ENCODE results near the gene SHROOM4. TPM values are rescaled to one million over a fixed set of nuclear protein-coding genes. Genes with fewer than 3 reads are reported as not detected.

Gene SHROOM4
- total RNA-seq, 4 donors from 2014 or later = 2.7 to 8.8 (median 4.3) TPM

GRCh38 chrX:50787099-50787498, 26.9 kb downstream of the SHROOM4 start:
- H3K4me3 ChIP-seq = no peak overlapping the region
- H3K27me3 ChIP-seq = no peaks in the 10 kb centered on the region
- 64 to 79% methylated on average over 1 to 2 of the region's 2 CpGs for WGBS, 2 donors
- H3K36me3 ChIP-seq = no peaks in the 10 kb centered on the region
- TF ChIP-seq POLR2A (IDR thresholded peaks at IDR 0.05) = no peak
- TF ChIP-seq, protein P1, sequence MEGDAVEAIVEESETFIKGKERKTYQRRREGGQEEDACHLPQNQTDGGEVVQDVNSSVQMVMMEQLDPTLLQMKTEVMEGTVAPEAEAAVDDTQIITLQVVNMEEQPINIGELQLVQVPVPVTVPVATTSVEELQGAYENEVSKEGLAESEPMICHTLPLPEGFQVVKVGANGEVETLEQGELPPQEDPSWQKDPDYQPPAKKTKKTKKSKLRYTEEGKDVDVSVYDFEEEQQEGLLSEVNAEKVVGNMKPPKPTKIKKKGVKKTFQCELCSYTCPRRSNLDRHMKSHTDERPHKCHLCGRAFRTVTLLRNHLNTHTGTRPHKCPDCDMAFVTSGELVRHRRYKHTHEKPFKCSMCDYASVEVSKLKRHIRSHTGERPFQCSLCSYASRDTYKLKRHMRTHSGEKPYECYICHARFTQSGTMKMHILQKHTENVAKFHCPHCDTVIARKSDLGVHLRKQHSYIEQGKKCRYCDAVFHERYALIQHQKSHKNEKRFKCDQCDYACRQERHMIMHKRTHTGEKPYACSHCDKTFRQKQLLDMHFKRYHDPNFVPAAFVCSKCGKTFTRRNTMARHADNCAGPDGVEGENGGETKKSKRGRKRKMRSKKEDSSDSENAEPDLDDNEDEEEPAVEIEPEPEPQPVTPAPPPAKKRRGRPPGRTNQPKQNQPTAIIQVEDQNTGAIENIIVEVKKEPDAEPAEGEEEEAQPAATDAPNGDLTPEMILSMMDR (IDR thresholded peaks at IDR 0.05) = no peak
- no peaks in the 10 kb centered on the region for H3K9me3 ChIP-seq
- intact Hi-C loops (cut with DNase I) = no loop called here
- no peak overlapping the region for H3K27ac ChIP-seq
- H3K4me1 ChIP-seq = no peaks in the 10 kb centered on the region
- no peak for DNase-seq

GRCh38 chrX:50780144-50780543, 33.9 kb downstream of the SHROOM4 start:
- Histone ChIP-seq H3K36me3 (no peaks in the 10 kb centered on the region), H3K4me3 (no peak overlapping the region), H3K4me1 (peaks cover 0 to 5% (median 0%) of the 10 kb centered on the region in 3 donors), H3K9me3 (no peaks in the 10 kb centered on the region), H3K27ac (no peak overlapping the region), H3K27me3 (no peaks in the 10 kb centered on the region)
- intact Hi-C loops (cut with DNase I) = no loop called here
- TF ChIP-seq, protein P1 (IDR thresholded peaks at IDR 0.05) = no peak
- no peak for TF ChIP-seq POLR2A (IDR thresholded peaks at IDR 0.05)
- WGBS, 2 donors = 10 to 16% methylated on average over 1 of the region's 1 CpG
- DNase-seq = no peak

GRCh38 chrX:50779694-50780093, 34.3 kb downstream of the SHROOM4 start:
- no peak for TF ChIP-seq POLR2A (IDR thresholded peaks at IDR 0.05)
- TF ChIP-seq, protein P1 (IDR thresholded peaks at IDR 0.05) = no peak
- Histone ChIP-seq H3K27me3 (no peaks in the 10 kb centered on the region), H3K27ac (no peak overlapping the region), H3K36me3 (no peaks in the 10 kb centered on the region), H3K4me3 (no peak overlapping the region), H3K4me1 (peaks cover 0 to 5% (median 0%) of the 10 kb centered on the region in 3 donors), H3K9me3 (no peaks in the 10 kb centered on the region)
- DNase-seq = no peak
- intact Hi-C loops (cut with DNase I) = no loop called here
- WGBS, 2 donors = 41% methylated on average over 2 of the region's 2 CpGs; no CpG with 5 or more reads in 1 of the 2 donors

DNA sequence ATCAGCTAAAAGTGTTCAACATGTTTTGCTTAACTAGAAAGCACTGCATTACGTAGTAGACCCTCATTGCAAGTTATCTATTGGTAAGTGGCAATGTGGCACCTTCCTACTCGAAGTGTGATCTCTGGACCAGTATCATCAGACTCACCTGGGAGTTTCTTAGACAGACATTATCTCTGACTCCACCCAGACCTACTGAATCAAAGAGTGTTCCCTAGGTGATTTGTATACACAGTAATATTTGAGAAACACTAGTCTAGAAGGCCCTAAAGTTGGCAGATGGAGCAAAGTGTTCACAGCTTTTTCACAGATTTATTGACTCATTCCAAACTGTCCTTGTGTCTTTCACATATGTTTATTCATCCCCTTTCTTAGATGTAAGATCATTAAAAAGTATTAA, 35.7 kb downstream of the SHROOM4 start:
- Histone ChIP-seq H3K27me3 (no peaks in the 10 kb centered on the region), H3K4me3 (no peak overlapping the region), H3K9me3 (no peaks in the 10 kb centered on the region), H3K36me3 (no peaks in the 10 kb centered on the region), H3K27ac (no peak overlapping the region), H3K4me1 (peaks cover 0 to 5% (median 0%) of the 10 kb centered on the region in 3 donors)
- no peak for TF ChIP-seq POLR2A (IDR thresholded peaks at IDR 0.05)
- TF ChIP-seq, protein P1 (IDR thresholded peaks at IDR 0.05) = no peak
- intact Hi-C loops (cut with DNase I) = no loop called here
- no peak for DNase-seq
- WGBS, 2 donors = 69 to 83% methylated on average over 1 to 2 of the region's 2 CpGs

GRCh38 chrX:50776248-50776647, 37.7 kb downstream of the SHROOM4 start:
- Histone ChIP-seq H3K4me1 (peaks cover 0 to 5% (median 0%) of the 10 kb centered on the region in 3 donors), H3K9me3 (no peaks in the 10 kb centered on the region), H3K4me3 (no peak overlapping the region), H3K27me3 (no peaks in the 10 kb centered on the region), H3K36me3 (no peaks in the 10 kb centered on the region), H3K27ac (no peak overlapping the region)
- TF ChIP-seq, protein P1 (IDR thresholded peaks at IDR 0.05) = no peak
- TF ChIP-seq POLR2A (IDR thresholded peaks at IDR 0.05) = no peak
- intact Hi-C loops (cut with DNase I) = no loop called here
- 65 to 70% methylated on average over 2 of the region's 2 CpGs for WGBS, 2 donors
- DNase-seq = no peak

Measured in esophagus squamous epithelium (tissue), 5 donors.